Epidermal melanocyte (primary cell): ENCODE measurements around the gene ANXA1.
"Not testable (repeated sequence)": the region's sequence is repeated elsewhere in the genome, so short reads cannot be mapped to it uniquely, and the experiment has no call there.

Source experiments
- DNase-seq: peaks from one replicate; pipeline ENCODE4 v3.0.0; 2011; ENCODE audit warnings: low spot score; ENCODE audit not compliant: insufficient read length

The ANXA1 gene

GRCh38 chr9:73167614-73168013 lies 15.9 kb downstream of the ANXA1 start:
- no peak for DNase-seq

GRCh38 chr9:73168298-73168934 lies 16.8 kb downstream of the ANXA1 start:
- DNase-seq = no peak

GRCh38 chr9:73170185-73170957 lies 18.7 kb downstream of the ANXA1 start:
- no peak for DNase-seq

- DNase-seq = no peak
These were observed 21.2 kb downstream of the ANXA1 start for GRCh38 chr9:73172901-73173215.

GRCh38 chr9:73173557-73174329 lies 22.1 kb downstream of the ANXA1 start:
- DNase-seq = no peak

GRCh38 chr9:73174330-73174980 lies 22.8 kb downstream of the ANXA1 start:
- no peak for DNase-seq

GRCh38 chr9:73176450-73176875 lies 24.8 kb downstream of the ANXA1 start:
- DNase-seq = peak; percentile 21

GRCh38 chr9:73178044-73178443 lies 26.4 kb downstream of the ANXA1 start:
- no peak for DNase-seq

GRCh38 chr9:73179589-73179988 lies 27.9 kb downstream of the ANXA1 start:
- no peak for DNase-seq

- peak; percentile 21 for DNase-seq
These were observed 28.7 kb downstream of the ANXA1 start for GRCh38 chr9:73180403-73180802.

GRCh38 chr9:73182928-73183327 lies 31.3 kb downstream of the ANXA1 start:
- DNase-seq = no peak

GRCh38 chr9:73183428-73183827 lies 31.8 kb downstream of the ANXA1 start:
- DNase-seq = no peak

- no peak for DNase-seq
These were observed 32.5 kb downstream of the ANXA1 start for GRCh38 chr9:73183917-73184861.

GRCh38 chr9:73191109-73191508 lies 39.4 kb downstream of the ANXA1 start:
- not testable (repeated sequence) for DNase-seq

GRCh38 chr9:73194284-73194683 lies 42.6 kb downstream of the ANXA1 start:
- no peak for DNase-seq

GRCh38 chr9:73199448-73199847 lies 47.8 kb downstream of the ANXA1 start:
- DNase-seq = no peak

GRCh38 chr9:73199886-73200285 lies 48.2 kb downstream of the ANXA1 start:
- DNase-seq = no peak

- no peak for DNase-seq
These were observed 49.2 kb downstream of the ANXA1 start for GRCh38 chr9:73200694-73201452.

GRCh38 chr9:73202980-73203379 lies 51.3 kb downstream of the ANXA1 start:
- no peak for DNase-seq

GRCh38 chr9:73204936-73205335 lies 53.3 kb downstream of the ANXA1 start:
- no peak for DNase-seq
